ENCODE data around the gene ATP10D.

GRCh38 chr4:47526281-47526680 lies 41.2 kb downstream of the ATP10D start:
- TF ChIP-seq KDM4B (IDR thresholded peaks at IDR 0.05; ENCODE audit: borderline replicate concordance in 2 of 2, low read depth in 1 of 2) = no peak
- TF ChIP-seq E2F5 (CRISPR knock-in tag; IDR thresholded peaks at IDR 0.05) = no peak
- TF ChIP-seq SMAD3 (CRISPR knock-in tag; conservative IDR thresholded peaks at IDR 0.05) = no peak
- no peak for TF ChIP-seq RAD51 (IDR thresholded peaks at IDR 0.05; ENCODE audit: borderline replicate concordance, low read depth)
- no peak for TF ChIP-seq POLR3G (IDR thresholded peaks at IDR 0.05; ENCODE audit: extremely low read depth, insufficient read length, insufficient replicate concordance)
- TF ChIP-seq IRF2 (CRISPR knock-in tag; IDR thresholded peaks at IDR 0.05) = no peak
- TF ChIP-seq SMC3 (conservative IDR thresholded peaks at IDR 0.05; ENCODE audit: insufficient read depth, low read depth, low read length) = no peak
- no peak for TF ChIP-seq ZNF76 (CRISPR knock-in tag; IDR thresholded peaks at IDR 0.05; ENCODE audit: borderline replicate concordance)
